PFSK-1 (cell line): ENCODE measurements around the gene CSPG5.

Experiments used
- POLR2AphosphoS5 ChIP-seq: IDR thresholded peaks from 2 replicates; pipeline ENCODE4 v1.6.1; 2012; ENCODE audit warnings: low read depth, mild to moderate bottlenecking, control low read depth, low read length, moderate library complexity
- REST ChIP-seq, 2 experiments: IDR thresholded peaks; 2 replicates each; pipeline versions ENCODE4 v1.6.1 to v1.8.0; 2011 to 2012; ENCODE audit warnings: low read depth in 2 of 2, low read length in 2 of 2, control low read depth in 1 of 2, inconsistent platforms in 1 of 2, mild to moderate bottlenecking in 1 of 2, moderate library complexity in 1 of 2; ENCODE audit not compliant: insufficient read depth in 1 of 2
- SIN3A ChIP-seq: IDR thresholded peaks from 2 replicates; pipeline ENCODE4 v1.6.1; 2012; ENCODE audit warnings: mild to moderate bottlenecking, low read length, moderate library complexity, borderline replicate concordance; ENCODE audit not compliant: insufficient read depth

GRCh38 chr3:47527952-47528725, 50.5 kb downstream of the CSPG5 start:
- no peak for TF ChIP-seq SIN3A
- TF ChIP-seq POLR2AphosphoS5, result no peak
- TF ChIP-seq REST (IDR thresholded peaks at IDR 0.05; ENCODE audit: insufficient read depth in 1 of 2, low read depth in 2 of 2, low read length in 2 of 2), result no peak
